Gastrocnemius medialis (tissue), 4 donors: ENCODE data around the gene TBCK.

ENCODE experiments used
- POLR2A ChIP-seq, 2 donors: fragments of 450-650 bp; IDR thresholded peaks; one replicate each; pipeline ENCODE4 v1.6.1; 2017; ENCODE audit warnings: antibody characterized with exemption in 2 of 2, mild to moderate bottlenecking in 2 of 2, moderate library complexity in 2 of 2
- TF ChIP-seq, protein P1 (sequence below), 5 experiments: fragments of 450-650 bp in 3 of 5; fragments of 200-600 bp in 2 of 5; sonication (generic) in 2 of 5; IDR thresholded peaks in 4 of 5; conservative IDR thresholded peaks in 1 of 5; 1 replicate in 4 of 5; 2 replicates in 1 of 5; pipeline ENCODE4 v1.5.1; 2016 to 2019; ENCODE audit warnings: antibody characterized with exemption in 5 of 5, mild to moderate bottlenecking in 3 of 5, moderate library complexity in 3 of 5

DNA sequence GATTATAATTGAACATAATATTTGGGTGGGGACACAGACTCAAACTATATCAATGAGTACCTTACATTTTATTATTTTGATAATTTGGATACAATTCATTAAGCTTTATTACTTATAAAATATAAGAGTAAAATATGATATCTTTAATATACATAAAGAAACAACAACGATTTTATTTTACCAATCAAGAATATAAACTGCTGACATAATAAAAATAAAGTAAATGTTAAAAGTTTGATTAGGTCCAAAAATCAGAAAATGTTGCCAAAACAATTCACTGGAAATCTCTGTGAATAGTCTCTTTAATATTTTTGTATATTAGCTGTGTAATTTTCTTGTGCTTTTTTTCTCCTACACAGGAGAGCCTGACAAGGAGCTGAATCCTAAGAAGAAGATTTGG, 31.2 kb upstream of the TBCK start:
- TF ChIP-seq, protein P1, sequence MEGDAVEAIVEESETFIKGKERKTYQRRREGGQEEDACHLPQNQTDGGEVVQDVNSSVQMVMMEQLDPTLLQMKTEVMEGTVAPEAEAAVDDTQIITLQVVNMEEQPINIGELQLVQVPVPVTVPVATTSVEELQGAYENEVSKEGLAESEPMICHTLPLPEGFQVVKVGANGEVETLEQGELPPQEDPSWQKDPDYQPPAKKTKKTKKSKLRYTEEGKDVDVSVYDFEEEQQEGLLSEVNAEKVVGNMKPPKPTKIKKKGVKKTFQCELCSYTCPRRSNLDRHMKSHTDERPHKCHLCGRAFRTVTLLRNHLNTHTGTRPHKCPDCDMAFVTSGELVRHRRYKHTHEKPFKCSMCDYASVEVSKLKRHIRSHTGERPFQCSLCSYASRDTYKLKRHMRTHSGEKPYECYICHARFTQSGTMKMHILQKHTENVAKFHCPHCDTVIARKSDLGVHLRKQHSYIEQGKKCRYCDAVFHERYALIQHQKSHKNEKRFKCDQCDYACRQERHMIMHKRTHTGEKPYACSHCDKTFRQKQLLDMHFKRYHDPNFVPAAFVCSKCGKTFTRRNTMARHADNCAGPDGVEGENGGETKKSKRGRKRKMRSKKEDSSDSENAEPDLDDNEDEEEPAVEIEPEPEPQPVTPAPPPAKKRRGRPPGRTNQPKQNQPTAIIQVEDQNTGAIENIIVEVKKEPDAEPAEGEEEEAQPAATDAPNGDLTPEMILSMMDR (IDR thresholded peaks at IDR 0.05 in 4 of 5, conservative IDR thresholded peaks at IDR 0.05 in 1 of 5) = no peak
- no peak for TF ChIP-seq POLR2A (IDR thresholded peaks at IDR 0.05)
